Measurements from ENCODE around the gene OLFML3. TPM values are rescaled to one million over a fixed set of nuclear protein-coding genes. Genes with fewer than 3 reads are reported as not detected.

Gene OLFML3
- total RNA-seq, 1 experiment from 2014 or later, result 171 TPM

- Histone ChIP-seq H3K4me2 (ENCODE audit: insufficient read depth, insufficient read length, low read length) (no peak overlapping the region), H3K9me3 (ENCODE audit: control insufficient read depth, low read depth, low read length) (peaks cover 5% of the 10 kb centered on the region), H2BK120ac (ENCODE audit: low read depth, low read length, poor library complexity, severe bottlenecking) (no peak overlapping the region), H2BK12ac (ENCODE audit: insufficient read length, low read depth, low read length) (no peak overlapping the region), H3K27ac (ENCODE audit: insufficient read length, low read depth, low read length) (no peak overlapping the region), H3K4me1 (ENCODE audit: insufficient read depth, low read length) (peaks cover 12% of the 10 kb centered on the region; the same call in 1 of the 2 replicates), H3K23me2 (ENCODE audit: insufficient read length, low read depth, low read length, poor library complexity, severe bottlenecking) (no peaks in the 10 kb centered on the region), H2AFZ (ENCODE audit: low read length) (no peak overlapping the region), H3K27me3 (ENCODE audit: insufficient read depth, low read length) (no peaks in the 10 kb centered on the region), H3K23ac (ENCODE audit: insufficient read length, low read depth, low read length) (no peak overlapping the region), H4K91ac (ENCODE audit: insufficient read length, low read depth, low read length) (no peak overlapping the region), H3K18ac (ENCODE audit: insufficient read length, low read depth, low read length) (no peak overlapping the region), H2BK20ac (ENCODE audit: low read depth, low read length, poor library complexity, severe bottlenecking) (no peak overlapping the region), H2AK5ac (ENCODE audit: insufficient read length, low read length) (no peak overlapping the region), H4K5ac (ENCODE audit: insufficient read length, low read depth, low read length) (no peak overlapping the region), H3K4ac (ENCODE audit: low read depth, low read length) (no peak overlapping the region), H4K8ac (replicated peaks; ENCODE audit: insufficient read length, low read depth, low read length) (no peak overlapping the region), H3K14ac (ENCODE audit: insufficient read depth, low read length) (no peak overlapping the region), H3K79me2 (ENCODE audit: insufficient read depth, low read length) (no peaks in the 10 kb centered on the region), H3K56ac (ENCODE audit: insufficient read length, low read depth, low read length) (no peak overlapping the region), H4K20me1 (ENCODE audit: control insufficient read depth, insufficient read depth, insufficient read length) (no peaks in the 10 kb centered on the region), H2BK5ac (ENCODE audit: insufficient read length, low read length) (no peak overlapping the region), H2BK15ac (ENCODE audit: low read depth, low read length) (no peak overlapping the region), H3K9ac (ENCODE audit: extremely low read depth, insufficient read length, low read length) (no peak overlapping the region), H3K79me1 (ENCODE audit: insufficient read depth, low read depth, low read length, poor library complexity, severe bottlenecking) (no peaks in the 10 kb centered on the region), H3T11ph (ENCODE audit: low read length) (no peak overlapping the region)
- H3K27ac Mint-ChIP-seq, result no peak overlapping the region; a peak in 1 of 7 replicates
- peaks cover 22 to 24% of the 10 kb centered on the region in 2 experiments for H3K9me3 Mint-ChIP-seq
- TF ChIP-seq CTCF (conservative IDR thresholded peaks at IDR 0.05), result no peak
- H3K27me3 Mint-ChIP-seq (ENCODE audit: low read depth), result peaks cover 4% of the 10 kb centered on the region
- H3K4me3 Mint-ChIP-seq, result no peak overlapping the region
- H3K4me1 Mint-ChIP-seq, result peaks cover 47 to 50% of the 10 kb centered on the region in 2 experiments
- peaks cover 10 to 30% (median 12%) of the 10 kb centered on the region in 3 experiments for H3K36me3 Mint-ChIP-seq (ENCODE audit: insufficient read depth in 1 of 3, low read depth in 3 of 3)
- DNase-seq, result no peak
Measured at GRCh38 chr1:114000406-114000805, 21.1 kb downstream of the OLFML3 start.

Data from H9 (cell line).